Middle frontal gyrus (tissue), 1 donor: Measurements from ENCODE around the gene KDSR.

Experiments used
- DNase-seq: peaks from one replicate; pipeline ENCODE4 v3.0.0-alpha.2; 2015; ENCODE audit warnings: low spot score; ENCODE audit errors: extremely low spot score

KDSR gene

GRCh38 chr18:63284827-63285733 lies 81.9 kb downstream of the KDSR start:
- no peak for DNase-seq

GRCh38 chr18:63284173-63284799 lies 82.7 kb downstream of the KDSR start:
- no peak for DNase-seq

- no peak for DNase-seq
Observed at GRCh38 chr18:63283305-63284094, 83.5 kb downstream of the KDSR start.

- DNase-seq, result no peak
Observed at GRCh38 chr18:63282793-63283192, 84.2 kb downstream of the KDSR start.
